Measurements from ENCODE around the gene COQ9.

DNA sequence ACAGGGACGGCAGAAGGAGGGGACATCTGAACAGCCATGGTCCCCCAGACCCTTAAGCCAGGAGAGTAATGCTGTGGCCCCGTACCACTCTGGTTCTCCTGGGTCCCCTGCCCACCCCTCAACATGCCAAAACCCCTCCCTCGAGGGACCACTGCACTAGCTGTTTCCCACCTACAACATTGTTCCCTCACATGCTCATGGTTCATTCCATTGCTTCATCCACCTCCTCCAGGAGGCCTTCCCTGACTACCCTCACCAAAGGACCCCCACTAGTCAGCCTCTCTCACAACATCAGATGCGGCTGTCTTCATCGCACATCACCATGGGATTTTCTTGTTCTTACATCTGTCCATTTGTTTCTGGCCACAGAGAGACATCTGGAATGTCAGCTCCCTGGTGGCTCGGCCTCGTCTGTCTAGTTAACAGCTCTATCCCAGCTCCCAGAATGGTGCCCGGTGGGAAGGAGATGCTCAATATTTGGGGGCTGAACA, 37.3 kb downstream of the COQ9 start:
- TF ChIP-seq, protein P1, sequence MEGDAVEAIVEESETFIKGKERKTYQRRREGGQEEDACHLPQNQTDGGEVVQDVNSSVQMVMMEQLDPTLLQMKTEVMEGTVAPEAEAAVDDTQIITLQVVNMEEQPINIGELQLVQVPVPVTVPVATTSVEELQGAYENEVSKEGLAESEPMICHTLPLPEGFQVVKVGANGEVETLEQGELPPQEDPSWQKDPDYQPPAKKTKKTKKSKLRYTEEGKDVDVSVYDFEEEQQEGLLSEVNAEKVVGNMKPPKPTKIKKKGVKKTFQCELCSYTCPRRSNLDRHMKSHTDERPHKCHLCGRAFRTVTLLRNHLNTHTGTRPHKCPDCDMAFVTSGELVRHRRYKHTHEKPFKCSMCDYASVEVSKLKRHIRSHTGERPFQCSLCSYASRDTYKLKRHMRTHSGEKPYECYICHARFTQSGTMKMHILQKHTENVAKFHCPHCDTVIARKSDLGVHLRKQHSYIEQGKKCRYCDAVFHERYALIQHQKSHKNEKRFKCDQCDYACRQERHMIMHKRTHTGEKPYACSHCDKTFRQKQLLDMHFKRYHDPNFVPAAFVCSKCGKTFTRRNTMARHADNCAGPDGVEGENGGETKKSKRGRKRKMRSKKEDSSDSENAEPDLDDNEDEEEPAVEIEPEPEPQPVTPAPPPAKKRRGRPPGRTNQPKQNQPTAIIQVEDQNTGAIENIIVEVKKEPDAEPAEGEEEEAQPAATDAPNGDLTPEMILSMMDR (conservative IDR thresholded peaks at IDR 0.05 in 1 of 2, IDR thresholded peaks at IDR 0.05 in 1 of 2; ENCODE audit: extremely low read depth in 1 of 2, insufficient read depth in 1 of 2, low read depth in 1 of 2, low read length in 2 of 2) = no peak
- no peak for TF ChIP-seq EZH2 (IDR thresholded peaks at IDR 0.05; ENCODE audit: borderline replicate concordance, low read length)
